ENCODE results near the gene TOP2B.

Gene TOP2B

DNA sequence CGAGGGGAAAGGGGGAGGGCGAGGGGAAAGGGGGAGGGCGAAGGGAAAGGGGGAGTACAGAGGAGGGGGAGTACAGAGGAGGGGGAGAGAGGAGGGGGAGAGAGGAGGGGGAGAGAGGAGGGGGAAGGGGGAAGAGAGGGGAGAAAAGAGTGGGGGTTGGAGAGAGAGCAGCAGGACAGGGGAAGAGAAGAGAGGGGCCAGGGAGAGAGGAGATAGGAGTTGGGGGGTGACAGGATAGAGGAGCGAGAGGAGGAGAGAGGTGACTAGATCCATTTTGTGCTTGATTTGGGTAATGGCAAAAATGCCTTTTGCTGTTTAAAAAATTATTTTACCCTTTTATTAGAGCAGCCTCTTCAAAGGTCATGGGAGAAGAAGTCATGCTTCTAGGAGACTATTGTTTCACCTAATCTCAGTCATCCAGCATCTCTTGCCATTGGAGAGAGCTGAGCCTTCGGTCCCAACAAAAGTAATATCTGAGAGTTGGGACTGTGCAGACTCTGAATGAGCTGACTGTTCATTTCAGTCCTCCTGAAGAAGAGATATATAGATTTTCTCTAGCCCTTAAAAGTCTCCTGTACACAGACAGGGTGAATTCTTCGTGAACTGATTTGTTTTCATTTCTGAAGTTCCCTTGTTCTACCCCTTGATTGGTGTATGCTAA is 15.1 kb upstream of the TOP2B start:
- Histone ChIP-seq H4K20me1 (ENCODE audit: insufficient read depth) (no peaks in the 10 kb centered on the region), H3K79me2 (ENCODE audit: insufficient read depth, low read depth) (no peaks in the 10 kb centered on the region), H3K27me3 (ENCODE audit: insufficient read depth, low read depth) (no peaks in the 10 kb centered on the region), H3K4me2 (no peak overlapping the region), H3K4me3 (IDR thresholded peaks at IDR 0.05; ENCODE audit: insufficient read depth, low read depth, low read length) (no peak overlapping the region), H3K27ac (no peak overlapping the region), H3K9ac (no peak overlapping the region), H3K4me1 (ENCODE audit: low read depth, poor library complexity, severe bottlenecking) (no peaks in the 10 kb centered on the region), H3K36me3 (ENCODE audit: insufficient read depth) (no peaks in the 10 kb centered on the region), H2AFZ (ENCODE audit: low read depth) (no peak overlapping the region)
- TF ChIP-seq, protein P1, sequence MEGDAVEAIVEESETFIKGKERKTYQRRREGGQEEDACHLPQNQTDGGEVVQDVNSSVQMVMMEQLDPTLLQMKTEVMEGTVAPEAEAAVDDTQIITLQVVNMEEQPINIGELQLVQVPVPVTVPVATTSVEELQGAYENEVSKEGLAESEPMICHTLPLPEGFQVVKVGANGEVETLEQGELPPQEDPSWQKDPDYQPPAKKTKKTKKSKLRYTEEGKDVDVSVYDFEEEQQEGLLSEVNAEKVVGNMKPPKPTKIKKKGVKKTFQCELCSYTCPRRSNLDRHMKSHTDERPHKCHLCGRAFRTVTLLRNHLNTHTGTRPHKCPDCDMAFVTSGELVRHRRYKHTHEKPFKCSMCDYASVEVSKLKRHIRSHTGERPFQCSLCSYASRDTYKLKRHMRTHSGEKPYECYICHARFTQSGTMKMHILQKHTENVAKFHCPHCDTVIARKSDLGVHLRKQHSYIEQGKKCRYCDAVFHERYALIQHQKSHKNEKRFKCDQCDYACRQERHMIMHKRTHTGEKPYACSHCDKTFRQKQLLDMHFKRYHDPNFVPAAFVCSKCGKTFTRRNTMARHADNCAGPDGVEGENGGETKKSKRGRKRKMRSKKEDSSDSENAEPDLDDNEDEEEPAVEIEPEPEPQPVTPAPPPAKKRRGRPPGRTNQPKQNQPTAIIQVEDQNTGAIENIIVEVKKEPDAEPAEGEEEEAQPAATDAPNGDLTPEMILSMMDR (conservative IDR thresholded peaks at IDR 0.05; ENCODE audit: low read depth, low read length) = no peak

DNA sequence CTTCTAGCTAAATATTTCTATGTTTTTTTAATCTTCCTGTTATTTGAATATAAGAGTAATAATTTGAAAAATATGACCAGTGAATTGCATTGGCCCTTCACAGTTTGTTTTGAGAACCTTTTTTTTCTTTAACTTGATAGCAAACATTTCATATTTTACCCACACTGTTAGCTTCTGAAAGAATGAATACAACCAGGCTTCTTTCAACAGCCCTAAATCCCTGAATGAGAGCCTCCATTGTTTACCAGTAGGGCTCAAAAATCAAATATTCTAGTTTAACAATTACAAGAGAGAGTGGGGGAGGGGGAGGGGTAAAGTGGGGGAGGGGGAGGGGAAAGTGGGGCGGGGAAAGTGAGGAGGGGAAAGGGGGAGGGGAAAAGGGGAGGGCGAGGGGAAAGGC is 14.5 kb upstream of the TOP2B start:
- Histone ChIP-seq H4K20me1 (ENCODE audit: insufficient read depth) (no peaks in the 10 kb centered on the region), H3K79me2 (ENCODE audit: insufficient read depth, low read depth) (no peaks in the 10 kb centered on the region), H3K4me2 (no peak overlapping the region), H3K27ac (no peak overlapping the region), H3K4me1 (ENCODE audit: low read depth, poor library complexity, severe bottlenecking) (no peaks in the 10 kb centered on the region), H3K4me3 (IDR thresholded peaks at IDR 0.05; ENCODE audit: insufficient read depth, low read depth, low read length) (no peak overlapping the region), H3K27me3 (ENCODE audit: insufficient read depth, low read depth) (no peaks in the 10 kb centered on the region), H3K36me3 (ENCODE audit: insufficient read depth) (no peaks in the 10 kb centered on the region), H2AFZ (ENCODE audit: low read depth) (no peak overlapping the region), H3K9ac (no peak overlapping the region)
- TF ChIP-seq, protein P1 (conservative IDR thresholded peaks at IDR 0.05; ENCODE audit: low read depth, low read length) = no peak

DNA sequence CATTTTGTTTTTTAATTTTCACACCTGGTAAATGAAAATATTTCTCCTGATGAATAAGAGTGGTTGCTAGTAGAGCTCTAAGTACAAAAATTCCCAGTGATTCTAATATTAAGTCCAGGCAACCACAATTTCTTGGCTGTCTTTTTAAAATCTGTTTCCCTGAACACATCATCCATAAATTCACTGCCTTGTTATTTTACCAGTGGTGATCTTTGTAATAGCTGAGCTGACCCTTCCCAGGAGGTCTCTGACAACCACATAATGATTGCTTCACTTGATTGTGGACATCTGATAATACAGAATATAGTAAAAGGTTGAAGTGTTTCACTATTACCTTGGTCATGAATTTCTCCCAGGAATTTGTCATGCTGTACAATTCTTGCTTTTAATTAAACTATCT is 13.9 kb upstream of the TOP2B start:
- H3K4me2 ChIP-seq = no peak overlapping the region

DNA sequence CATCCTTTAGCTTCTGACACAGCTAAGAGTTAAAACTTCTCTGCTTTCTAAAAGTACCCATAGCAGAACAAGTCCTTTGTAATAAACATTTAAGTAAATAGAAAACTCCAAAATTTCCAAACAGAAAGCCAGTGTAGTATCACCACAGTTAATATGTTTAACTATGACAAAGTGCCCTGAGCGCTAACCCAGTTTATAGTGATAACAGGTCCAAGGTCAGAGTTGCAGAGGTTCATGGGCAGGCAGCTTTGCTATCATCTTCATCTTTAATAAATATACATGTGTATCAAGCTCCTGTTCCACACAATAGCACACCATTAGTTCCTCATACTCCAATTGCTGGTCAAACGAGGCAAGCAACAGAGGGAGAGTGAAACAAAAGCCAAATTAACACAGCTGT is 12.4 kb upstream of the TOP2B start:
- Histone ChIP-seq H2AFZ (ENCODE audit: low read depth) (no peak overlapping the region), H3K4me3 (IDR thresholded peaks at IDR 0.05; ENCODE audit: insufficient read depth, low read depth, low read length) (no peak overlapping the region), H3K27me3 (ENCODE audit: insufficient read depth, low read depth) (no peaks in the 10 kb centered on the region), H3K9ac (no peak overlapping the region), H3K27ac (no peak overlapping the region), H3K4me1 (ENCODE audit: low read depth, poor library complexity, severe bottlenecking) (no peaks in the 10 kb centered on the region), H3K36me3 (ENCODE audit: insufficient read depth) (no peaks in the 10 kb centered on the region), H3K79me2 (ENCODE audit: insufficient read depth, low read depth) (no peaks in the 10 kb centered on the region), H3K4me2 (no peak overlapping the region), H4K20me1 (ENCODE audit: insufficient read depth) (no peaks in the 10 kb centered on the region)
- TF ChIP-seq, protein P1 (conservative IDR thresholded peaks at IDR 0.05; ENCODE audit: low read depth, low read length) = no peak

More for the DNA sequence above, 13.9 kb upstream of the TOP2B start:
- H3K27ac ChIP-seq = no peak overlapping the region
- TF ChIP-seq, protein P1 (conservative IDR thresholded peaks at IDR 0.05; ENCODE audit: low read depth, low read length) = no peak
- no peak overlapping the region for H3K9ac ChIP-seq
- no peaks in the 10 kb centered on the region for H3K36me3 ChIP-seq (ENCODE audit: insufficient read depth)
- no peaks in the 10 kb centered on the region for H4K20me1 ChIP-seq (ENCODE audit: insufficient read depth)
- H3K27me3 ChIP-seq (ENCODE audit: insufficient read depth, low read depth) = no peaks in the 10 kb centered on the region
- no peak overlapping the region for H3K4me3 ChIP-seq (IDR thresholded peaks at IDR 0.05; ENCODE audit: insufficient read depth, low read depth, low read length)
- H3K4me1 ChIP-seq (ENCODE audit: low read depth, poor library complexity, severe bottlenecking) = no peaks in the 10 kb centered on the region
- no peak overlapping the region for H2AFZ ChIP-seq (ENCODE audit: low read depth)
- no peaks in the 10 kb centered on the region for H3K79me2 ChIP-seq (ENCODE audit: insufficient read depth, low read depth)
